ENCODE data around the gene ARSB.

ARSB gene

DNA sequence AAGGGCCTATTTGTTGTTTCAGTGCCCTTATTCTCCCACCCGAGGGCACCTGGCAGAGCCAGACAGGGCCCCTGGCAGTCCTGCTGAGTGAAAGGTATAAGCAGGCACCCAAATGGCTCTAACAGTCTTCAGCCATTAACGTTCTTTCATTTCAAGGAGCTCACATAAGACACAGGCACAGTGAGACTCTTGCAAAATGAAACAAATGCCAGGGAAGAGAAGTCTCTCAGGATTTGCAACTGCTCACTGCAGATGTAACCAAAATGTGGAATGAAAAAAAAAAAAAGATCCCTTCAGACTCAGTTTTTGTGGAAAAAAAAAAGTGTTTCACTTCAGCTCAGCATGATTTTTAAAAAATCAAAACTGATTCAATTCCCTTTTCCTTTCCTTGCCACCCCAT lies 181.2 kb downstream of the ARSB start:
- no peak for DNase-seq (ENCODE audit: low spot score)

DNA sequence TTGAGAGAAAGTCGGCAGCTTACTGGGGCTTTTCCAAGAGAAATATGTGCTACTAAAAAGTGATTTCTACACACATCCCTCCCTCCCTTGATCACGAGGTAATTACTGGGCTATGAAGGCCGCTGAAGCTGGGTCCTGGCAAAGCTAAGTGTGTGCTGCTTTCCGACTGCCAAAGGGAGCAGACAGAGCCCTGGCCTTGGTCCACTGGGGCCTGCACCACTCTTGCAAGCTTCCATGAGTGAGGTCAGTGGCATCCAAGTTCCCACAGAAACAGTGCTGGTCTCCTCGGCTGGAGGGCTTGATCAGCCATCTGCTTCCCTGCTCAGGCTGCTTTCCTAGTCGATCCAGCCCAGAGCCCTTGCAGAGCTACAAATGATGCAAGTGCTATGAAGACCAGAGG lies 181.8 kb downstream of the ARSB start:
- no peak for DNase-seq (ENCODE audit: low spot score)

DNA sequence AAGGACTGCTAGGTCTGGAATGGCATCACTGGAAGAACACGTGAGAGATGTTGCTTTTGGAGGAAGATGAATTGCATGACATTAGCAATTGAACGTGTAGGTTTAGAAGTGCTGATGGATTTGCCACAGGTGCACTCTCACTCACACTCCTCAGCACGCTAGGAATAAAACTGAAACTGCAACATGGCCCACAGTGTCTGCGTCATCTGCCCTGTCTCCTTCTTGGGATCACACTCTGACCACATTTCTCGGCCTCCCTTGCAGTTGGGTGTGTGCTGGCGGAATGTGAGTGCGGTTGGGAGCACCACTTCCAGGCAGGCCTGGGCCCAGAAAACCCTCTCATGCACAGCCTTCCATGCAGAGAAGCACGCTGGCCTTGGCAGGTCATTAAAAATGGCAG lies 183.7 kb downstream of the ARSB start:
- DNase-seq (ENCODE audit: low spot score) = no peak

DNA sequence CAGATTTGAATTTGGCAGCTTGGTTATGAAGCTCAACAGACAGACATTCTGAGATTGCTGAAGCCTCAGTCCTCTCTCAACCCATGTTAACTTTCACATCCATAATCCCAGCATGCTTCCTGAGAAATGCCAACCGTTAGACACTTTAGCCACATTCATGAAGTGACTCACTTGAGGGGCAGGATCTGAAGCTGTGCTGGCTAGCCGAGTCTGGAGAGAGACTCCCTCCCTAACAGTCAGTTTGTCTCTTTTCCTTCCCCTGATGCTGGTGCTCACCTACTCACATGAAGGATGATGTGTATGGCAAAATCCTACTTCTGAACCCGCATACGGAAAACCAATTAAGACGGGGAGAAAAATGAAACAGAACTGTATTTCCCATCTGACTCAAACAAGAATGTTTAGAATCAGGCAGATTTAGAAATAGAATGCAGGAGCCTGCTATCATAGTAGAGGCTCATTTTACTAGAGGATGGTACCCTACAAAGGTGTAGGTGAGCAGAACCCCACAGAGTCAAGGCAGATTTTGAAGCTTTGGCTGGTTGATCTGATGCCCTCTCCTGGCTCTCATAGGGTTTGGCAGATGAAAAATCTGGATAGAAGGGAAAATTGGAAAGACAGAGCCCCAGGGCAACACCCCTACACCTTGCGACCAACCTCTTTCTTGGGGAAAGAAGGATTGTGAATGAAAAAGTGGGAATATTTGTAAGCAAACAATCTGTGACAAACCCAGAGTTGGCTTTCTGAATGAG lies 185.7 kb downstream of the ARSB start:
- peak; percentile 31 for DNase-seq (ENCODE audit: low spot score)

DNA sequence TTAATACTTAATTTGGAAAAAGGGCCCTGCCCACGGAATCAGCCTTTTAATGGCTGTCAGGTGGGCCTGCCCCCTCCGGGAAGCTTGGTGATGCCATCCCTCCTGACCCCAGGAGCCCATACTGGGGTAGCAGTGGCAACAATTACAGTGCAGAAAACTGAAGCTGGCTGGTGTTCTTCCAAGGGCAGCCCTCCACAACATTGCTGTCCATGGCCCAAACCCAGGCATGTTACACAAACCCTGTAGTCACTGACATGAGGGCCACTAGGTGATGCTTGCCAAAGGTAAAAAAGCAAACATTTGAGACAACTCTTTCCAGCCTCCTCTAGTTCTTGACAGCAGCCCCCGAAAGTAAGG lies 186.5 kb downstream of the ARSB start:
- no peak for DNase-seq (ENCODE audit: low spot score)

DNA sequence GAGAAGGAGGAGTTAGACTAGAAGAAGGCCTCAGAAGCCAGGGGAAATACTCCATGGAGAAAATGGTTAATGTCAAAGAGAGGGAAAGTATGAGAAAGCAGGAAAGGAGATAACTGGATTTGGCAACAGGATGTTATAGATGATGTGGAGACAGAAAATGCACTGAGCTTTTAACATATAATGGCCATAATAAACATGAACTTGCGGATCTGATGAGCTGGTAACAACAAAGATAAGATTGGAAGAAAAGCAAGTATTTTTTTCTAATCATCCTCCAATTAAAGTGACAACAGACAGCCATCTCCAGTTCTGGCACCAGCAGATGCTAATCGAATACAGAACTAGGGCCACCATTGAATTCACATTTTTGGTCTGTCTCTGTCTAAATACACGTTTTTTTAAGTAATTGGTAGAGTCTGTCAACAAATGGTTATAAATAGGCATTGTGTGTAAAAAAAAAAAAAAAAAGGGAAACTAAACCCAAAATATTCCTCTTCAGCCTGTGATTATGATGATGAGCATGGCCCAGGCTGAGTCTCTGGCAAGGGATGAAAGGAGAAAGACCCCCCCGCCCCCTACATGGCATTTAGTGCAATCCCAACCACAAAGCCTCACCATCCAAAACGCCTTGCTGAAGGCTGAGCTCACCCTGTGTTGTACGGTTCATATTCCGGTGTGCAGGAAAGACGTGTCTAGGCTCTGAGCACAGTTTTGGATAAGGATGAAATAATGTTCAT lies 187.0 kb downstream of the ARSB start:
- DNase-seq (ENCODE audit: low spot score) = no peak

DNA sequence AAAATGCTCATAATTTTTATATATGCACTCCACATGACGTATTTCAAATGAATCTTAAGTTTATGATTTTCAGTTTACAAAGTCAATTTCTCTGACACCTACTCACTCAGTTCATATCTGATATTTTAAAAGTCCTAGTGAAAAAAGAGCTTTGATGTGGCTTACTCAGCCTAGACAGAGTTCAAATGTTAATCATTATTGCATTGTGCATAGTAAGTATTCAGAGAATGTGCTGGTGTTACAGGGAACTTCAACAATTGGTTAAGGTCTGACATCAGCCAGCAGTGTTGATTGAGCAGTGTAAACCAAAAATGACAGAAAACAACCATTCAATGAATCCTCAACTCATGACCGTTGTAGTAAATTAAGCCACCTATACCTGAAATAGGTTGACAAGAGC lies 189.4 kb downstream of the ARSB start:
- DNase-seq (ENCODE audit: low spot score) = no peak

DNA sequence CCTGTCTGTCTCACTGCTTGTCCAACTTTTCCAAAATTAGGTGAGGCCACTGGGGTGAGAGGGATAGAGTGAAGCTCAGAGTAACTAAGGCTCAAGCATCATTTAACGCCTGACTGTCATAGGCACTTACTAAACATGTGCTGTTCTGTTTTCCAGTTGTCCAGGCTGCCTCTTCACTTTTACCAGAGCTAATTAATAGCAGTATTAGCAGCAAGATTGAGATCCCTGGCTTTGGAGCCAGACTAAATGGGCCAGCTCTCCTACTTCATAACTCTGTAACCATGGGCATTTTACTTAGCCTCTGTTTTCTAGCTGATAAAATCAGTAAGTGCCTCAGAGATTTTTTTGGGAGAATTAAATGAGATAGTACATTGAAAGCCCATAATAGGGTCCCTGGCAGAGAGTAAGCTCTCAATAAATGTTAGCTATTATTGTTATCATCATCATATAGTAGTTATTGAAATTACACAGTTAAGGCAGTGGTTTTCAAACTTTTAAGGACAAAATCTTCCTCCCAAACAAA lies 190.4 kb downstream of the ARSB start:
- no peak for DNase-seq (ENCODE audit: low spot score)

DNA sequence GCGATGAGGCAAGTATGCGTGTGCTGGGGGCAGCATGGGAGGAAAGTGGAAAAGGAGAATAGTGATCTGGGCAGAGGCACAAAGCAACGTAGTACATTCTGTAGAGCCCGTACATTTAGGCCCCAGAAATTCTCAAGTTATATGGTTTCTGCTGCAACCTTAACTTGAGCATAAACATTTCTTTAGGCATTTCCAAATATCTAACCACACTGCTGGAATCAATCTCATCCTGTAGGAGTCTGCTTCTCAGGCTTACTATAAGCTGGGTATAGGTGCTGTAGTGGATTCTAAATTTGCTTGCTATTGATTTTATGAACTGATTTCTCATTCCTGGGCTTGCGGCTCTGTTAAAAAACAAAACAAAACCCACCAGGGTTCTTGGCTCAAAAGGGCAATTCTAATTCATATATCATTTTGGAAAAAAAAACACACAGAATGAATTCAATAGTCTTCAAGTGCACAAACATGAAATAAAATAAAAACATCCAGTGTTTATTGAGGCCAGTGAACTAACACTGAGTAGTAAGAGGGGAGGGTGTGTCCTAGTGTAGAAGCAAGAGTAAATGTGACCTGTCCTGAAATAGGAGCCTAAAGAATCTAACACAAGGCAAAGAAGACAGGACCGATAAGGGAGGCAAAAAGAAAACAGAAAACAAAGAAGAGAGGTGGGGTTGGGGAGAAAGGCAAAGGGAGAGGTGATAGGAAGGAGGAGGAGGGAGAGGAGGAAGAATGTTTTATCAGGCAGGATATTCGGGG lies 191.0 kb downstream of the ARSB start:
- no peak for DNase-seq (ENCODE audit: low spot score)

DNA sequence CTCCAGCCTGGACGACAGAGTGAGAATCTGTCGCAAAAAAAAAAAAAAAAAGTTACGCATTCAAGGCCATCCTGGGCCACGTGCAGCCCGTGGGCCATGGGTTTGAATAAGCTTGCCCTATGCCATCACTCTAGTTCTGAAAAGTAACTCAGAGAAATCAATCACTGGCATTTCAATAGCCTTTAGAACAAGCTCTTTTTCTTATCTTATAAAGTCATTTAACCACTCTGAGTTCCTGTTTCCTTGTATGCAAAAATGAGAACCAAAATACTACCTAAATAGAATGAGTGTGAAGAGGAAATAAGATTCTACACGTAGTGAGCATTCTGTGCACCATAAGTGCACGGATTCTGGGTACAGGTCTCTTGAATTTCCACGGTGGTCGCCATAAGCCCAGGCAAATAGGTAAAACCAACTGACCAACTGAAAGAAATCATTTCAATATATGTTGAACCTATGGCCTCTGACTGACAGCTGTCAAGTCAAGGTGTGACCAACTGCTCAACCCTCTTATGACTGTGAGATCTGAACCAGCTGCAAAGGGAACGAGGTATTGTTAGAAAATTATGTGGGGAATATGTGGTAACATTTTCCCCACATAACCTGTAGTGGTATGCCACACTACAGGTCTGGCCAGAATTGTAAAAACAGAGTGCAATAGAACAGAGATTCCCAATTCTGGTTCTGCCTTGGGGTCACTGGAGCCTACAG lies 192.6 kb downstream of the ARSB start:
- no peak for DNase-seq (ENCODE audit: low spot score)

DNA sequence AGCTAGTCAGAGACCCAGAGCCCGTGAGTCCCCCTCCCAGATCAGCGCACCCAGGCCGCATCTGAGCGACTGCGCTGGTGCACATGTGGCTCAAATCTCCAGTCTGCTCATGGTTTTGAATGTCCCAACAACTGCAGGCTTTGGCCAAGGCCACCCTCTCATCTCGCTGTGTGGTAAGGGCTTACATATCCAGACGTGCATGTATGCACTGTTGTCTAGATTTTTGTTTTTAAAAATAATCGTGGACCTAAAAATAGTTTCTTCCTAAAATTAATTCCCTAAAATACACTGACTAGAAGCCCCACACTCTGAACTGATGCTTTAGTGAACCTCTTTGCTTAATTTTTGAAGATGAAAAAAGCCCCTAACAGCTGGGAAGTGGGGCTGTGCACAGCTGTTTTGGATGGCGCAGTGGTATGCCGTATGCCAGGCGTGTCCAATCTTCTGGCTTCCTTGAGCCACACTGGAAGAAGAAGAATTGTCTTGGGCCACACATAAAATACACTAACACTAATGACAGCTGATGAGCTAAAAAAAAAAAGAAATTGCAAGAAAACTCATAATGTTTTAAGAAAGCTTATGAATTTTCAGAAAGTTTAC lies 193.5 kb downstream of the ARSB start:
- no peak for DNase-seq (ENCODE audit: low spot score)

DNA sequence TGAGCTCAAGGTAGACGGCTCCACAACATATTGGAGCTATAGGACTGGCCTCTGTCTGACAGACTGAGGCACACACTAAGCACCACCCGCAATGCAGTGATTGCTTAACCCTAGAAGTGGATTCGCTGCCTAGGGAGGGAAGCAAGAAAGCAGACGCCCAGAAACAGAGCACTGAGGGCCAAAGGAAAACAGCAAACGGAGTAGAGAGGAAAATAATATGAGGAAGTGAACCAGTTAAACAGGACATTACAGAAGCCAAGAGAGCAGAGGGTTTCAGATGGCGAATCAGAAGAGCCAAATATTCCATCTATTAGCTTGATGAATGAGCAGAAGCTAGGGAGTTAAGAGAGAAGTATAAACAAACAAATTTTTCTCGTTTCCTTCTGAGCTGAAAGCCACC lies 197.3 kb downstream of the ARSB start:
- DNase-seq (ENCODE audit: low spot score) = no peak

DNA sequence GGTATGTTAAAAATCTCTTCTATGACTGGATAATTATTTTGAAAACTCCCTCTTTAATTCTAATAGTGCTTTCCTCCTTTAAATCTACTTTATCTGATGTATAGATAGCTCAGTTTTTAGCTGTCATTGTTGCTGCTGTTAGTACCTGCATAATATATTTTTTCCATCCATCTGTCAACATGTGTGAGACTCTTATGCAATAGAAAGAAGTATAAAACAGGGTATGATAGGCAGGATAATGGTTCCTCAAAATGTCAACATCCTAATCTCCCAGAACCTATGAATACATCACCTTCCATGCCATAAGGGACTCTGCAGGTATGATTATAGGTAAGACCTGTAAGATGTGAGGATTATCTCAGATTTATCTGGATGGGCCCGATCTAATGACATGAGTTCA lies 199.7 kb downstream of the ARSB start:
- no peak for DNase-seq (ENCODE audit: low spot score)

DNA sequence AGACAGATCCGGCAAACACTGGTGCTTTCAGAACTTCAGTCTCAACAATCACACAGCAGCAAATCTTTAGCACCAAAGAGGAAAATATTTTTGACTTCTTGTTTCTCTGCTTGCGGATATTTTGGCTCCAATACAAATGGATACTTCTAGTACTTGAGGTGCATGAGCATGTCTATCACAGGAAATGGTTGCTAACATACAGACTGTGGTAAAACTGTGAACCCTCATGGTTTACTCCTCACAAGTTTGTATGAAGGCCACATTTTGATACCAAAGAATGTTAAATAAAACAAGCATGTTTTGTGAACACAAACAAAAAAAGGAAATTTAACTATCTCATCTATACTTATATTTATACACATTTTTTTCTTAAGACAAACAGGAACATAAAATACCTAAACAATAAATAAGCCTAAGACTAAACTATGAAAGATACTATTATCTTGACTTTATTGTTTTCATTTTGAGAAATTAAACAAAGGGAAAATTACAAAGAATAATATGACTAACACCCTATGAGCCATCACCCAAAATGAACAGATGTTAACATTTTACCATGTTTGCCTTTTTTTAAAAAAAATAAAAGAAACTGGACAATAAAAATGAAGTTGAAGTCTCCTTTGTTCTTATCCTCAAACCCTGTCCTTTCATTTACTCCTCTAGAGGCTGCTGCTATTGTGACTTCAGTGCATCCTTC lies 201.5 kb downstream of the ARSB start:
- no peak for DNase-seq (ENCODE audit: low spot score)

DNA sequence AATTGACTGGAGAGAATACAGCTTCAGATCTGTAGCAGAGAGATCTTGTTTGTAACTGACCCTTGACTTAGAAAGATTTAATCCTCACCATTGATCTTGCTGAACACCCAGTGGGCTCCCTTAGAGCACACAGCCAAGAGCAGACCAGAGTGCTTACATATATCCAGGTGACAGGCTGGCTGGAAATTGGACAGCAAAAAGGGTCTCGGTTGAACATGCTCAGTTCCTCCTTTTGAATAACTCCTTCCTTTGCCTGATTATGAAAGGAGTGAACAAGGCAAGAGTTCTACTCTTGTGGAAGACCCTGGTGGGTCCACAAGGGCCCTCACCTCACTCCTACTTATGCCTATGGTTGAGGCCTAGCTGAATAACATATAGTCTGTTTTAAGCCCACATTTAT lies 202.4 kb downstream of the ARSB start:
- DNase-seq (ENCODE audit: low spot score) = no peak

DNA sequence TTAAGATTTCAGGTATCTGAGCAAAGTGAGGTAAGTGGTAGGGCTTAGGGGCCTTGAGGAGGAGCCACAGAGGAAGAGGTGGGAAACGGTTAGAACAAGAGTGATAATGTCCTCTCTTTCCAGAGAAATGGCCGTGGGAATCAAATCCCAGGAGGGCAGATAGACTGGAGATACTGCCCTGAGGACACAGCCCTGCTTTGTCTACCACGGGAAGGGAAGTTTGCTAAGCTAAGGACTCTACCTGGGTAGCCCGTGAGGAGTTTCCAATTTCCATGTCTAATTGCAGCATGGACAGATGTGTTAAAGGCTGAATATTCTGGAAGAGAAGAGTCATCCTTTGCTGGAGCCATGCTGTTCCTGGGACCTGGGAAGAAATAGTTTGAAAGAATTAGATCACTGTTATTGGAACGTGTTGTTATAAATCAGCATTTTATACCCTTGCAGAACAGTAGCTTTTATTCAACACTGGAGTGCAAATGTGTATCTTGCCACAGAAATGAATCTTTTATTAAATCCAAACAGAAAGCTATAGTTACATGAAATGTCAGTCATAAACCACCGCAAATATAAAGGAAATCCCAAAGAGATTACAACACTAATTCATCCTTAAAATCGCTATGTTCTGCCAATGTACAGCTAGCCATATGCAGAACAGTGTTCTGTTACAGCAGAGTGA lies 203.4 kb downstream of the ARSB start:
- DNase-seq (ENCODE audit: low spot score) = no peak

DNA sequence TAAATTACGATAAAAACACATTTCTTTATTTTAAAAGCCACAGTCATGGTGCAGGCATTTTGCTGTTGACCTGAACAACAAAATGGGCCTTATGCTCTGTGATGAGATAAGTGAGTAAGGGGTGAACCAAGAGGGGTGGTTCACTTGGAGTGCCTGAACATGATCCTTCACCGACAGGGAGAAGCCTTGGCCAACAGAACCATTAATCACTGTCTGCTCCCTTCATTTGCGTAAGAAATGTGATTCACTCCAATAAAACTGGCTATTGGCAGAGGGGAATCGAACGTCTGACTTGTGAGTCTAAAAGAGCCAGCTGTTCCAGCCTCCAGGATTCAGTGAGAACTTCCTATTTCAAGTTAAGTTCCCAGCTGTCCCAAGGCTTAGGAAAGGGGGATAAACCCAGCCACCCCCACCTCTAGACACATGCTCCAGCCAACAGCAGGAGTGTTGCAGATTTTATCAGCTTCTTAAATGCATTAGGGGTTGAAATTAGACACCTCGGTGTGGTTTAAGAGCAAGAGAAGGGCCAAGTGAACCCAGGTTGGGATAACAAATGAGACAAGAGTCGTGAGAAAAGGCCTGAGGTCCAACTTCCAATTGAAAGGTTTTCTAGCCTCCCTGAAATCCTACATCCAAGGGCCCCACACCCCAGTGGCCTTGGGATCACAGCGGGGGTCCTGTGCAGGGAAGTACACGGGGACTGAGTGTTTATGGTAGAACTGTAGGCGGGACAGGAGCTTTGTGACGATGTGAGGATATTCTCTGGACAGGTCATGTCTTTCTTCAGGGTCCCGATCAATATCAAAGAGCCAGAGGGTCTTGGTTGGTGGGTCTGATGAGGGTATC lies 205.1 kb downstream of the ARSB start:
- DNase-seq (ENCODE audit: low spot score) = no peak

DNA sequence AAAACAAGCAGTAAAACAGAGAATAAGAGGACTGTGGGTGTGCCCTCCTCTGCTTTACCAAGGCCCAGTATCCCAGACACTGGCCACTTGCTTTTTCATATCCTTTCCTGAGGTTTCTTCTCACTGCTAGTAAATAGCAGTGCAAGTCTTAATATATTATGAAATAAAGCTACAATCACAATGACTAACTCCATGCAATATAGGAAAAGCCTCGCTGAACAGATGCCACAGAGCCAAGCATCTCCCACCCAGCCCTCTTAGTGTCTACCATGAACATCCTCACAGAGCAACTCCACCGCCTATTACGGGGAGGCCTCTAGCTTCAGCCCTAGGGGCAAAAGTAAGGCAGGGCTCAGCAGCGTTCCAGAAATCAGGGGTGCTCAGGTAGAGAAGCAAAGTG lies 205.8 kb downstream of the ARSB start:
- no peak for DNase-seq (ENCODE audit: low spot score)

DNA sequence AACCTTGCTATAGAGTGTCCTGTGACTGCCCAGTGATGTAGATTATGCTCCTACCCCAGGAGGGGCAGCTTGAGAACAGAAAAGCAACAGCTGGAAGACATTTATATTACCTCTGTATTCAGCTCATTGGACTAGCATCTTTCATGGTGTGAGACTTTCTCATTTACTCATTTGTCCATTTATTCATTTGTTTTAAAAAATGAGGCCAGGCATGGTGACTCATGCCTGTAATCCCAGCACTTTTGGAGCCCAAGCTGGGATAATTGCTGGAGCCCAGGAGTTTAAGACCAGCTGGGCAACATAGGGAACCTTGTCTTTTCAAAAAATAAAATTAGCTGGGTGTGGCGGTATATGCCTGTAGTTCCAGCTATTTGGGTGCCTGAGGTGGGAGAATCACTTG lies 206.6 kb downstream of the ARSB start:
- no peak for DNase-seq (ENCODE audit: low spot score)

DNA sequence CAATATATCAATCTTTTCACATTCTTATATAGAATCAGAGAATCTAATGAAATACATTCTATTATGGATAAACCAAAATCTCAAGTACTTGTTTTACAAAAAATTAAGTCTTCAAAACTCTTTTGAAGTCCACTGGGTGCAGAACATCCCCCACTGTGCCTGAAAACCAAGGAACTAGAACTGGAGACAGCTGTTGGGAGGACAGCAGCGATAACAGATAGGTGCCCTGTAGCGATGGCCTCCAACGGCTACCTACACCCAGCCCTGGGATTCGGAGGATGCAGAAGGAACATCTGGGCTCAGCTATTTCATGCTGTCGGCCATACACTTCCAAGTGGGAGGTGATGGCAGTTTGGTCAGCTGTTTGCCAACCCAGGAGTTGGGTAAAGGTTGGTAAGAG lies 207.2 kb downstream of the ARSB start:
- DNase-seq (ENCODE audit: low spot score) = no peak

All from iPS-NIHi11 (cell line).